ENCODE data around the gene BAZ1B. TPM values are rescaled to one million over a fixed set of nuclear protein-coding genes. Genes with fewer than 3 reads are reported as not detected.

The BAZ1B gene
- total RNA-seq, 1 experiment from 2014 or later: 66.3 TPM

DNA sequence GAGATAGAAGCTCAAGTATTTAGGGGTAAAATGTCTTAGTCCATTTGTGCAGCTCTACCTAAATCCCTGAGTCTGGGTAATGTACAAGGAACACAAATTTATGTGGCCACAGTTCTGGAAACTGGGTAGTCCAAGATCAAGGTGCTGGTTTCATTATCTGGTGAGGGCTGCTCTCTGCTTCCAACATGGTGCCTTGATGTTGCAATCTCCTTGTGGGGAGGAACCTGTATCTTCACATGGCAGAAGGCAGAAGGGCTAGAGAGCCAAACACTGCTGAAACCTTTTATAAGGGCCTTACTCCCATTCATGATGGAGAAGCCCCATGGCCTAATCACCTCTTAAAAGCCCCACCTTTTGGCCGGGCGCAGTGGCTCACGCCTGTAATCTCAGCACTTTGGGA, 8.7 kb upstream of the BAZ1B start (continued):
- TF ChIP-seq, protein P1, sequence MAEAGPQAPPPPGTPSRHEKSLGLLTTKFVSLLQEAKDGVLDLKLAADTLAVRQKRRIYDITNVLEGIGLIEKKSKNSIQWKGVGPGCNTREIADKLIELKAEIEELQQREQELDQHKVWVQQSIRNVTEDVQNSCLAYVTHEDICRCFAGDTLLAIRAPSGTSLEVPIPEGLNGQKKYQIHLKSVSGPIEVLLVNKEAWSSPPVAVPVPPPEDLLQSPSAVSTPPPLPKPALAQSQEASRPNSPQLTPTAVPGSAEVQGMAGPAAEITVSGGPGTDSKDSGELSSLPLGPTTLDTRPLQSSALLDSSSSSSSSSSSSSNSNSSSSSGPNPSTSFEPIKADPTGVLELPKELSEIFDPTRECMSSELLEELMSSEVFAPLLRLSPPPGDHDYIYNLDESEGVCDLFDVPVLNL (CRISPR knock-in tag; IDR thresholded peaks at IDR 0.05; ENCODE audit: borderline replicate concordance, low read depth): no peak
- TF ChIP-seq, protein P2, sequence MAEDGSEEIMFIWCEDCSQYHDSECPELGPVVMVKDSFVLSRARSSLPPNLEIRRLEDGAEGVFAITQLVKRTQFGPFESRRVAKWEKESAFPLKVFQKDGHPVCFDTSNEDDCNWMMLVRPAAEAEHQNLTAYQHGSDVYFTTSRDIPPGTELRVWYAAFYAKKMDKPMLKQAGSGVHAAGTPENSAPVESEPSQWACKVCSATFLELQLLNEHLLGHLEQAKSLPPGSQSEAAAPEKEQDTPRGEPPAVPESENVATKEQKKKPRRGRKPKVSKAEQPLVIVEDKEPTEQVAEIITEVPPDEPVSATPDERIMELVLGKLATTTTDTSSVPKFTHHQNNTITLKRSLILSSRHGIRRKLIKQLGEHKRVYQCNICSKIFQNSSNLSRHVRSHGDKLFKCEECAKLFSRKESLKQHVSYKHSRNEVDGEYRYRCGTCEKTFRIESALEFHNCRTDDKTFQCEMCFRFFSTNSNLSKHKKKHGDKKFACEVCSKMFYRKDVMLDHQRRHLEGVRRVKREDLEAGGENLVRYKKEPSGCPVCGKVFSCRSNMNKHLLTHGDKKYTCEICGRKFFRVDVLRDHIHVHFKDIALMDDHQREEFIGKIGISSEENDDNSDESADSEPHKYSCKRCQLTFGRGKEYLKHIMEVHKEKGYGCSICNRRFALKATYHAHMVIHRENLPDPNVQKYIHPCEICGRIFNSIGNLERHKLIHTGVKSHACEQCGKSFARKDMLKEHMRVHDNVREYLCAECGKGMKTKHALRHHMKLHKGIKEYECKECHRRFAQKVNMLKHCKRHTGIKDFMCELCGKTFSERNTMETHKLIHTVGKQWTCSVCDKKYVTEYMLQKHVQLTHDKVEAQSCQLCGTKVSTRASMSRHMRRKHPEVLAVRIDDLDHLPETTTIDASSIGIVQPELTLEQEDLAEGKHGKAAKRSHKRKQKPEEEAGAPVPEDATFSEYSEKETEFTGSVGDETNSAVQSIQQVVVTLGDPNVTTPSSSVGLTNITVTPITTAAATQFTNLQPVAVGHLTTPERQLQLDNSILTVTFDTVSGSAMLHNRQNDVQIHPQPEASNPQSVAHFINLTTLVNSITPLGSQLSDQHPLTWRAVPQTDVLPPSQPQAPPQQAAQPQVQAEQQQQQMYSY (CRISPR knock-in tag; IDR thresholded peaks at IDR 0.05): no peak
- TF ChIP-seq GTF2I (CRISPR knock-in tag; conservative IDR thresholded peaks at IDR 0.05): no peak
- no peak for TF ChIP-seq JUN (CRISPR knock-in tag; IDR thresholded peaks at IDR 0.05)
- TF ChIP-seq ZNF396 (CRISPR knock-in tag; IDR thresholded peaks at IDR 0.05; ENCODE audit: borderline replicate concordance): no peak
- TF ChIP-seq IRF2 (CRISPR knock-in tag; IDR thresholded peaks at IDR 0.05; ENCODE audit: borderline replicate concordance, low read depth): no peak
- TF ChIP-seq TP53 (CRISPR knock-in tag; IDR thresholded peaks at IDR 0.05): no peak
- TF ChIP-seq TEAD4 (CRISPR knock-in tag; IDR thresholded peaks at IDR 0.05): no peak
- TF ChIP-seq, protein P3, sequence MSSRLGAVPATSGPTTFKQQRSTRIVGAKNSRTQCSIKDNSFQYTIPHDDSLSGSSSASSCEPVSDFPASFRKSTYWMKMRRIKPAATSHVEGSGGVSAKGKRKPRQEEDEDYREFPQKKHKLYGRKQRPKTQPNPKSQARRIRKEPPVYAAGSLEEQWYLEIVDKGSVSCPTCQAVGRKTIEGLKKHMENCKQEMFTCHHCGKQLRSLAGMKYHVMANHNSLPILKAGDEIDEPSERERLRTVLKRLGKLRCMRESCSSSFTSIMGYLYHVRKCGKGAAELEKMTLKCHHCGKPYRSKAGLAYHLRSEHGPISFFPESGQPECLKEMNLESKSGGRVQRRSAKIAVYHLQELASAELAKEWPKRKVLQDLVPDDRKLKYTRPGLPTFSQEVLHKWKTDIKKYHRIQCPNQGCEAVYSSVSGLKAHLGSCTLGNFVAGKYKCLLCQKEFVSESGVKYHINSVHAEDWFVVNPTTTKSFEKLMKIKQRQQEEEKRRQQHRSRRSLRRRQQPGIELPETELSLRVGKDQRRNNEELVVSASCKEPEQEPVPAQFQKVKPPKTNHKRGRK (CRISPR knock-in tag; IDR thresholded peaks at IDR 0.05; ENCODE audit: borderline replicate concordance): no peak
- TF ChIP-seq GABPB1 (CRISPR knock-in tag; IDR thresholded peaks at IDR 0.05): no peak
- TF ChIP-seq, protein P4, sequence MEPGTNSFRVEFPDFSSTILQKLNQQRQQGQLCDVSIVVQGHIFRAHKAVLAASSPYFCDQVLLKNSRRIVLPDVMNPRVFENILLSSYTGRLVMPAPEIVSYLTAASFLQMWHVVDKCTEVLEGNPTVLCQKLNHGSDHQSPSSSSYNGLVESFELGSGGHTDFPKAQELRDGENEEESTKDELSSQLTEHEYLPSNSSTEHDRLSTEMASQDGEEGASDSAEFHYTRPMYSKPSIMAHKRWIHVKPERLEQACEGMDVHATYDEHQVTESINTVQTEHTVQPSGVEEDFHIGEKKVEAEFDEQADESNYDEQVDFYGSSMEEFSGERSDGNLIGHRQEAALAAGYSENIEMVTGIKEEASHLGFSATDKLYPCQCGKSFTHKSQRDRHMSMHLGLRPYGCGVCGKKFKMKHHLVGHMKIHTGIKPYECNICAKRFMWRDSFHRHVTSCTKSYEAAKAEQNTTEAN (CRISPR knock-in tag; IDR thresholded peaks at IDR 0.05): no peak
- TF ChIP-seq, protein P5, sequence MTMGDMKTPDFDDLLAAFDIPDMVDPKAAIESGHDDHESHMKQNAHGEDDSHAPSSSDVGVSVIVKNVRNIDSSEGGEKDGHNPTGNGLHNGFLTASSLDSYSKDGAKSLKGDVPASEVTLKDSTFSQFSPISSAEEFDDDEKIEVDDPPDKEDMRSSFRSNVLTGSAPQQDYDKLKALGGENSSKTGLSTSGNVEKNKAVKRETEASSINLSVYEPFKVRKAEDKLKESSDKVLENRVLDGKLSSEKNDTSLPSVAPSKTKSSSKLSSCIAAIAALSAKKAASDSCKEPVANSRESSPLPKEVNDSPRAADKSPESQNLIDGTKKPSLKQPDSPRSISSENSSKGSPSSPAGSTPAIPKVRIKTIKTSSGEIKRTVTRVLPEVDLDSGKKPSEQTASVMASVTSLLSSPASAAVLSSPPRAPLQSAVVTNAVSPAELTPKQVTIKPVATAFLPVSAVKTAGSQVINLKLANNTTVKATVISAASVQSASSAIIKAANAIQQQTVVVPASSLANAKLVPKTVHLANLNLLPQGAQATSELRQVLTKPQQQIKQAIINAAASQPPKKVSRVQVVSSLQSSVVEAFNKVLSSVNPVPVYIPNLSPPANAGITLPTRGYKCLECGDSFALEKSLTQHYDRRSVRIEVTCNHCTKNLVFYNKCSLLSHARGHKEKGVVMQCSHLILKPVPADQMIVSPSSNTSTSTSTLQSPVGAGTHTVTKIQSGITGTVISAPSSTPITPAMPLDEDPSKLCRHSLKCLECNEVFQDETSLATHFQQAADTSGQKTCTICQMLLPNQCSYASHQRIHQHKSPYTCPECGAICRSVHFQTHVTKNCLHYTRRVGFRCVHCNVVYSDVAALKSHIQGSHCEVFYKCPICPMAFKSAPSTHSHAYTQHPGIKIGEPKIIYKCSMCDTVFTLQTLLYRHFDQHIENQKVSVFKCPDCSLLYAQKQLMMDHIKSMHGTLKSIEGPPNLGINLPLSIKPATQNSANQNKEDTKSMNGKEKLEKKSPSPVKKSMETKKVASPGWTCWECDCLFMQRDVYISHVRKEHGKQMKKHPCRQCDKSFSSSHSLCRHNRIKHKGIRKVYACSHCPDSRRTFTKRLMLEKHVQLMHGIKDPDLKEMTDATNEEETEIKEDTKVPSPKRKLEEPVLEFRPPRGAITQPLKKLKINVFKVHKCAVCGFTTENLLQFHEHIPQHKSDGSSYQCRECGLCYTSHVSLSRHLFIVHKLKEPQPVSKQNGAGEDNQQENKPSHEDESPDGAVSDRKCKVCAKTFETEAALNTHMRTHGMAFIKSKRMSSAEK (CRISPR knock-in tag; IDR thresholded peaks at IDR 0.05; ENCODE audit: borderline replicate concordance): no peak
- TF ChIP-seq, protein P6, sequence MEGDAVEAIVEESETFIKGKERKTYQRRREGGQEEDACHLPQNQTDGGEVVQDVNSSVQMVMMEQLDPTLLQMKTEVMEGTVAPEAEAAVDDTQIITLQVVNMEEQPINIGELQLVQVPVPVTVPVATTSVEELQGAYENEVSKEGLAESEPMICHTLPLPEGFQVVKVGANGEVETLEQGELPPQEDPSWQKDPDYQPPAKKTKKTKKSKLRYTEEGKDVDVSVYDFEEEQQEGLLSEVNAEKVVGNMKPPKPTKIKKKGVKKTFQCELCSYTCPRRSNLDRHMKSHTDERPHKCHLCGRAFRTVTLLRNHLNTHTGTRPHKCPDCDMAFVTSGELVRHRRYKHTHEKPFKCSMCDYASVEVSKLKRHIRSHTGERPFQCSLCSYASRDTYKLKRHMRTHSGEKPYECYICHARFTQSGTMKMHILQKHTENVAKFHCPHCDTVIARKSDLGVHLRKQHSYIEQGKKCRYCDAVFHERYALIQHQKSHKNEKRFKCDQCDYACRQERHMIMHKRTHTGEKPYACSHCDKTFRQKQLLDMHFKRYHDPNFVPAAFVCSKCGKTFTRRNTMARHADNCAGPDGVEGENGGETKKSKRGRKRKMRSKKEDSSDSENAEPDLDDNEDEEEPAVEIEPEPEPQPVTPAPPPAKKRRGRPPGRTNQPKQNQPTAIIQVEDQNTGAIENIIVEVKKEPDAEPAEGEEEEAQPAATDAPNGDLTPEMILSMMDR (IDR thresholded peaks at IDR 0.05): no peak
- TF ChIP-seq ZNF121 (CRISPR knock-in tag; IDR thresholded peaks at IDR 0.05): no peak

Data from WTC11 (cell line).